H1 (cell line): Measurements from ENCODE around the gene RASD2. TPM values are rescaled to one million over a fixed set of nuclear protein-coding genes. Genes with fewer than 3 reads are reported as not detected.

Experiments
- MAX ChIP-seq: IDR thresholded peaks from 2 replicates; pipeline ENCODE4 v1.6.1; 2012; ENCODE audit warnings: inconsistent platforms
- RAD21 ChIP-seq, 2 experiments: IDR thresholded peaks in 1 of 2; conservative IDR thresholded peaks in 1 of 2; 2 replicates each; pipeline ENCODE4 v1.6.1; 2011; ENCODE audit warnings: low read depth in 2 of 2, low read length in 2 of 2, improper control_type of control experiment in 1 of 2, inconsistent platforms in 1 of 2, mild to moderate bottlenecking in 1 of 2, moderate library complexity in 1 of 2
- TAF1 ChIP-seq: IDR thresholded peaks from 2 replicates; pipeline ENCODE4 v1.6.1; 2011; ENCODE audit warnings: mild to moderate bottlenecking, low read depth, low read length
- TCF12 ChIP-seq: IDR thresholded peaks from 2 replicates; pipeline ENCODE4 v1.6.1; 2011; ENCODE audit warnings: low read depth, mild to moderate bottlenecking, low read length
- polyA plus RNA-seq, 7 experiments: library from polyadenylated mRNA; depleted of rRNA in 3 of 7; stranded (reverse) in 5 of 7; unstranded in 2 of 7; fragments of >200 nt in 5 of 7; fragments of 200-250 nt in 2 of 7; gene quantifications; 1 replicate in 5 of 7; 2 replicates in 1 of 7; 4 replicates in 1 of 7; pipeline versions ENCODE4 v1.2.1 to v1.2.3, GENCODE V29; 2011 to 2013; ENCODE audit warnings: missing spikeins in 2 of 7, mixed read lengths in 2 of 7
- total RNA-seq: library from RNA; stranded (reverse); fragmentation: NEBNext Ultra II Directional; extraction: Animal tissue kit (Norgen Biotek cat#: 25700); gene quantifications from 2 replicates; pipeline ENCODE4 v1.2.1, GENCODE V29; 2021

Gene RASD2
- total and polyA plus RNA-seq, 2 of the 8 experiments (the other 6 are each of a cell fraction or from before 2014, with no cell fraction given) = 1.9 to 5.1 TPM

- TF ChIP-seq MAX (no peak), TAF1 (no peak), TCF12 (no peak), RAD21 (IDR thresholded peaks at IDR 0.05 in 1 of 2, conservative IDR thresholded peaks at IDR 0.05 in 1 of 2; ENCODE audit: low read depth in 2 of 2, low read length in 2 of 2) (no peak)
- TF ChIP-seq, all 59 proteins: peak for 0
These were observed 52.6 kb downstream of the RASD2 start (continued) for GRCh38 chr22:35593071-35593890.
